ENCODE measurements around the gene SEC11C. TPM values are rescaled to one million over a fixed set of nuclear protein-coding genes. Genes with fewer than 3 reads are reported as not detected.

Gene SEC11C
- total RNA-seq, 1 experiment from 2014 or later = 38.0 TPM

GRCh38 chr18:59202258-59202820 lies 62.7 kb downstream of the SEC11C start:
- Histone ChIP-seq H3K23me2 (ENCODE audit: insufficient read length, low read depth, low read length, poor library complexity, severe bottlenecking) (no peaks in the 10 kb centered on the region), H3K9me3 (ENCODE audit: control insufficient read depth, low read depth, low read length) (no peaks in the 10 kb centered on the region), H3K27ac (ENCODE audit: insufficient read length, low read depth, low read length) (no peak overlapping the region), H3K23ac (ENCODE audit: insufficient read length, low read depth, low read length) (no peak overlapping the region), H4K5ac (ENCODE audit: insufficient read length, low read depth, low read length) (no peak overlapping the region), H2BK5ac (ENCODE audit: insufficient read length, low read length) (no peak overlapping the region), H2BK20ac (ENCODE audit: low read depth, low read length, poor library complexity, severe bottlenecking) (no peak overlapping the region), H3K79me2 (ENCODE audit: insufficient read depth, low read length) (no peaks in the 10 kb centered on the region), H3K79me1 (ENCODE audit: insufficient read depth, low read depth, low read length, poor library complexity, severe bottlenecking) (no peaks in the 10 kb centered on the region), H2AFZ (ENCODE audit: low read length) (no peak overlapping the region), H3K9ac (ENCODE audit: extremely low read depth, insufficient read length, low read length) (no peak overlapping the region), H3K27me3 (ENCODE audit: insufficient read depth, low read length) (no peaks in the 10 kb centered on the region), H3K4me2 (ENCODE audit: insufficient read depth, insufficient read length, low read length) (no peak overlapping the region), H2AK5ac (ENCODE audit: insufficient read length, low read length) (no peak overlapping the region), H3K18ac (ENCODE audit: insufficient read length, low read depth, low read length) (no peak overlapping the region), H3T11ph (ENCODE audit: low read length) (no peak overlapping the region), H4K20me1 (ENCODE audit: control insufficient read depth, insufficient read depth, insufficient read length) (no peaks in the 10 kb centered on the region), H2BK12ac (ENCODE audit: insufficient read length, low read depth, low read length) (no peak overlapping the region), H3K4ac (ENCODE audit: low read depth, low read length) (no peak overlapping the region), H3K4me1 (ENCODE audit: insufficient read depth, low read length) (no peaks in the 10 kb centered on the region), H3K14ac (ENCODE audit: insufficient read depth, low read length) (no peak overlapping the region), H2BK120ac (ENCODE audit: low read depth, low read length, poor library complexity, severe bottlenecking) (no peak overlapping the region), H4K8ac (replicated peaks; ENCODE audit: insufficient read length, low read depth, low read length) (no peak overlapping the region), H2BK15ac (ENCODE audit: low read depth, low read length) (no peak overlapping the region), H3K56ac (ENCODE audit: insufficient read length, low read depth, low read length) (no peak overlapping the region), H4K91ac (ENCODE audit: insufficient read length, low read depth, low read length) (no peak overlapping the region)
- peaks cover 10% of the 10 kb centered on the region for H3K27me3 Mint-ChIP-seq (ENCODE audit: low read depth)
- DNase-seq = no peak
- no peak for TF ChIP-seq CTCF (conservative IDR thresholded peaks at IDR 0.05)
- no peaks in the 10 kb centered on the region for H3K36me3 Mint-ChIP-seq (ENCODE audit: insufficient read depth in 1 of 3, low read depth in 3 of 3)
- H3K9me3 Mint-ChIP-seq = no peaks in the 10 kb centered on the region; a peak in 1 of 5 replicates
- H3K4me1 Mint-ChIP-seq = peaks cover 25 to 31% of the 10 kb centered on the region in 2 experiments
- H3K4me3 Mint-ChIP-seq = no peak overlapping the region
- H3K27ac Mint-ChIP-seq = no peak overlapping the region

All from H9 (cell line).